Suprapubic skin (tissue), 4 donors: ENCODE measurements around the gene ZNF784.

Source experiments
- EP300 ChIP-seq: sonication (generic); formaldehyde crosslinking; IDR thresholded peaks from one replicate; pipeline ENCODE4 v1.6.1; 2017; ENCODE audit warnings: antibody characterized with exemption
- POLR2AphosphoS5 ChIP-seq, 3 donors: sonication (generic); formaldehyde crosslinking; IDR thresholded peaks; one replicate each; pipeline ENCODE4 v1.6.1; 2017; ENCODE audit warnings: antibody characterized with exemption in 3 of 3
- TF ChIP-seq, protein P1 (sequence below), 2 donors: fragments of 200-600 bp in 1 of 2; fragments of 450-650 bp in 1 of 2; sonication (generic) in 1 of 2; IDR thresholded peaks; one replicate each; pipeline ENCODE4 v1.5.1; 2016 to 2019; ENCODE audit warnings: antibody characterized with exemption in 2 of 2, mild to moderate bottlenecking in 1 of 2, moderate library complexity in 1 of 2

- TF ChIP-seq EP300 (no peak), POLR2AphosphoS5 (IDR thresholded peaks at IDR 0.05) (no peak)
- TF ChIP-seq, protein P1, sequence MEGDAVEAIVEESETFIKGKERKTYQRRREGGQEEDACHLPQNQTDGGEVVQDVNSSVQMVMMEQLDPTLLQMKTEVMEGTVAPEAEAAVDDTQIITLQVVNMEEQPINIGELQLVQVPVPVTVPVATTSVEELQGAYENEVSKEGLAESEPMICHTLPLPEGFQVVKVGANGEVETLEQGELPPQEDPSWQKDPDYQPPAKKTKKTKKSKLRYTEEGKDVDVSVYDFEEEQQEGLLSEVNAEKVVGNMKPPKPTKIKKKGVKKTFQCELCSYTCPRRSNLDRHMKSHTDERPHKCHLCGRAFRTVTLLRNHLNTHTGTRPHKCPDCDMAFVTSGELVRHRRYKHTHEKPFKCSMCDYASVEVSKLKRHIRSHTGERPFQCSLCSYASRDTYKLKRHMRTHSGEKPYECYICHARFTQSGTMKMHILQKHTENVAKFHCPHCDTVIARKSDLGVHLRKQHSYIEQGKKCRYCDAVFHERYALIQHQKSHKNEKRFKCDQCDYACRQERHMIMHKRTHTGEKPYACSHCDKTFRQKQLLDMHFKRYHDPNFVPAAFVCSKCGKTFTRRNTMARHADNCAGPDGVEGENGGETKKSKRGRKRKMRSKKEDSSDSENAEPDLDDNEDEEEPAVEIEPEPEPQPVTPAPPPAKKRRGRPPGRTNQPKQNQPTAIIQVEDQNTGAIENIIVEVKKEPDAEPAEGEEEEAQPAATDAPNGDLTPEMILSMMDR (IDR thresholded peaks at IDR 0.05) = peak; percentile 80 to 90
These were observed 8.1 kb upstream of the ZNF784 start for GRCh38 chr19:55632463-55632834.
